H1 (cell line): ENCODE results near the gene HIPK3. TPM values are rescaled to one million over a fixed set of nuclear protein-coding genes. Genes with fewer than 3 reads are reported as not detected.
A peak's percentile ranks its signal among the peaks of the same experiment; 100 is the strongest.

Experiments
- CTCF ChIA-PET: fragments of 300-600 bp; sonication (Branson Sonifier 250); formaldehyde crosslinking; loops from one replicate; lab custom pipeline; 2021; ENCODE audit not compliant: partially characterized antibody; lab: Charles Lee
- POLR2A ChIA-PET: fragments of 300-600 bp; sonication (Branson Sonifier 250); formaldehyde crosslinking; loops from one replicate; lab custom pipeline; 2021; ENCODE audit warnings: inconsistent platforms; ENCODE audit not compliant: partially characterized antibody; lab: Charles Lee
- DNase-seq, 2 experiments: peaks; one replicate each; pipeline versions ENCODE4 v3.0.0 to v3.0.0-alpha.2; 2010 to 2022; ENCODE audit warnings: low spot score in 2 of 2, low read depth in 1 of 2, mixed read lengths in 1 of 2
- FAIRE-seq: peaks from 2 replicates; lab custom pipeline; 2011; peaks lifted over from hg19 to GRCh38; lab: Jason Lieb, UNC
- H2AFZ ChIP-seq: 2 replicates; pipeline ENCODE4 v1.8.1; 2012; ENCODE audit warnings: low read length, inconsistent platforms
- H2AK5ac ChIP-seq: 2 replicates; pipeline ENCODE4 v1.6.1; 2013; ENCODE audit warnings: low read depth, low read length
- H2BK120ac ChIP-seq: replicated peaks from 2 replicates; pipeline ENCODE3; 2013; ENCODE audit warnings: low read depth, low read length, inconsistent platforms
- H2BK12ac ChIP-seq: 2 replicates; pipeline ENCODE4 v1.6.1; 2013; ENCODE audit warnings: low read depth, low read length
- H2BK15ac ChIP-seq: 2 replicates; pipeline ENCODE4 v1.6.1; 2013; ENCODE audit warnings: low read length
- H2BK20ac ChIP-seq: 2 replicates; pipeline ENCODE4 v1.6.1; 2013; ENCODE audit warnings: low read length
- H2BK5ac ChIP-seq: 2 replicates; pipeline ENCODE4 v1.6.1; 2013; ENCODE audit warnings: low read depth, low read length
- H3K14ac ChIP-seq: 2 replicates; pipeline ENCODE4 v1.6.1; 2013; ENCODE audit warnings: inconsistent platforms; ENCODE audit not compliant: insufficient read length
- H3K18ac ChIP-seq: 2 replicates; pipeline ENCODE4 v1.6.1; 2013; ENCODE audit warnings: low read length; ENCODE audit errors: extremely low read depth
- H3K23ac ChIP-seq: 2 replicates; pipeline ENCODE4 v1.6.1; 2013; ENCODE audit warnings: inconsistent platforms; ENCODE audit not compliant: insufficient read length
- H3K23me2 ChIP-seq: 2 replicates; pipeline ENCODE4 v1.6.1; 2013; ENCODE audit warnings: low read depth, low read length
- H3K27ac ChIP-seq: 2 replicates; pipeline ENCODE4 v1.6.1; 2011; ENCODE audit warnings: low read depth, low read length, inconsistent platforms
- H3K27me3 ChIP-seq, 4 experiments: replicated peaks in 1 of 4; 1 replicate in 1 of 4; 2 replicates in 3 of 4; pipeline versions ENCODE4 v1.6.1 to v1.8.1; 2011 to 2013; ENCODE audit warnings: low read length in 3 of 4, mild to moderate bottlenecking in 3 of 4, inconsistent platforms in 2 of 4, mixed read lengths in 2 of 4, moderate library complexity in 1 of 4; ENCODE audit not compliant: control insufficient read depth in 3 of 4, insufficient read depth in 3 of 4; ENCODE audit errors: extremely low read depth in 1 of 4
- H3K36me3 ChIP-seq, 4 experiments: 2 replicates each; pipeline versions ENCODE4 v1.6.1 to v1.8.1; 2011 to 2013; ENCODE audit warnings: mild to moderate bottlenecking in 4 of 4, low read length in 3 of 4, moderate library complexity in 2 of 4, control low read depth in 1 of 4, inconsistent platforms in 1 of 4; ENCODE audit not compliant: insufficient read depth in 4 of 4, control insufficient read depth in 2 of 4
- H3K4ac ChIP-seq: replicated peaks from 2 replicates; pipeline ENCODE3; 2013; ENCODE audit warnings: low read length, low read depth, mixed read lengths, inconsistent platforms; ENCODE audit not compliant: insufficient read length
- H3K4me1 ChIP-seq, 4 experiments: replicated peaks in 1 of 4; 1 replicate in 1 of 4; 2 replicates in 3 of 4; pipeline versions ENCODE4 v1.6.1 to v1.8.1; 2011 to 2013; ENCODE audit warnings: low read length in 3 of 4, inconsistent platforms in 2 of 4, mixed read lengths in 1 of 4; ENCODE audit not compliant: insufficient read depth in 4 of 4, control insufficient read depth in 3 of 4
- H3K4me2 ChIP-seq, 2 experiments: 2 replicates each; pipeline versions ENCODE4 v1.6.1 to v1.8.1; 2011 to 2013; ENCODE audit warnings: low read depth in 2 of 2, low read length in 2 of 2, control low read depth in 1 of 2, inconsistent platforms in 1 of 2, mild to moderate bottlenecking in 1 of 2; ENCODE audit not compliant: insufficient read depth in 1 of 2
- H3K4me3 ChIP-seq, 4 experiments: fragments of 200-600, 300-600 bp in 1 of 4; sonication (generic), shearing (Covaris generic), sonication (Bioruptor Twin) in 1 of 4; 2 replicates each; pipeline versions ENCODE4 v1.5.1 to v1.8.1; 2011 to 2016; ENCODE audit warnings: low read length in 4 of 4, low read depth in 3 of 4, control low read depth in 2 of 4, inconsistent platforms in 2 of 4, mild to moderate bottlenecking in 2 of 4, mixed read lengths in 1 of 4, moderate library complexity in 1 of 4; ENCODE audit not compliant: insufficient read depth in 2 of 4; ENCODE audit errors: extremely low read depth in 1 of 4
- H3K56ac ChIP-seq: replicated peaks from 2 replicates; pipeline ENCODE3; 2013; ENCODE audit warnings: low read depth, mild to moderate bottlenecking, mixed read lengths, low read length, inconsistent platforms; ENCODE audit not compliant: insufficient read length
- H3K79me1 ChIP-seq: 2 replicates; pipeline ENCODE4 v1.6.1; 2013; ENCODE audit warnings: low read depth, low read length, control low read depth
- H3K79me2 ChIP-seq, 2 experiments: 2 replicates each; pipeline versions ENCODE4 v1.6.1 to v1.8.1; 2012 to 2013; ENCODE audit warnings: low read length in 2 of 2, mild to moderate bottlenecking in 2 of 2, inconsistent platforms in 1 of 2; ENCODE audit not compliant: insufficient read depth in 2 of 2, control insufficient read depth in 1 of 2
- H3K9ac ChIP-seq, 4 experiments: replicated peaks in 1 of 4; 1 replicate in 1 of 4; 2 replicates in 3 of 4; pipeline versions ENCODE4 v1.6.1 to v1.8.1; 2011 to 2013; ENCODE audit warnings: low read depth in 3 of 4, low read length in 3 of 4, control low read depth in 2 of 4, mild to moderate bottlenecking in 2 of 4, moderate library complexity in 2 of 4, inconsistent platforms in 1 of 4; ENCODE audit errors: extremely low read depth in 1 of 4
- H3K9me3 ChIP-seq, 2 experiments: 2 replicates each; pipeline versions ENCODE4 v1.6.1 to v1.8.1; 2012 to 2013; ENCODE audit warnings: mild to moderate bottlenecking in 2 of 2, moderate library complexity in 2 of 2, control low read depth in 1 of 2, inconsistent platforms in 1 of 2, low read depth in 1 of 2, low read length in 1 of 2, mixed read lengths in 1 of 2; ENCODE audit not compliant: insufficient read depth in 2 of 2
- H4K20me1 ChIP-seq, 2 experiments: replicated peaks in 1 of 2; 2 replicates each; pipeline versions ENCODE3 to v1.8.1; 2011 to 2013; ENCODE audit warnings: inconsistent platforms in 2 of 2, low read length in 2 of 2, mild to moderate bottlenecking in 1 of 2; ENCODE audit not compliant: insufficient read depth in 2 of 2, control insufficient read depth in 1 of 2
- H4K5ac ChIP-seq: 2 replicates; pipeline ENCODE4 v1.6.1; 2013; ENCODE audit warnings: low read length, low read depth, mixed read lengths, inconsistent platforms; ENCODE audit not compliant: insufficient read length
- H4K8ac ChIP-seq: 2 replicates; pipeline ENCODE4 v1.8.0; 2013; ENCODE audit warnings: mild to moderate bottlenecking, moderate library complexity, low read length, inconsistent platforms; ENCODE audit not compliant: insufficient read depth; ENCODE audit errors: extremely low read depth
- H4K91ac ChIP-seq: replicated peaks from 2 replicates; pipeline ENCODE3; 2013; ENCODE audit warnings: low read length, mixed read lengths, inconsistent platforms; ENCODE audit not compliant: insufficient read length
- CEBPB ChIP-seq: IDR thresholded peaks from 2 replicates; pipeline ENCODE4 v1.6.1; 2012; ENCODE audit warnings: low read depth, low read length
- EZH2 ChIP-seq: fragments of 200-600 bp; sonication (generic); IDR thresholded peaks from 2 replicates; pipeline ENCODE4 v1.7.1; 2012; ENCODE audit warnings: low read depth, mild to moderate bottlenecking, moderate library complexity, low read length, inconsistent platforms; ENCODE audit not compliant: severe bottlenecking
- FOSL1 ChIP-seq: IDR thresholded peaks from 2 replicates; pipeline ENCODE4 v1.6.1; 2011; ENCODE audit warnings: mild to moderate bottlenecking, low read depth, low read length, moderate library complexity; ENCODE audit not compliant: insufficient read depth
- GTF2F1 ChIP-seq: IDR thresholded peaks from 2 replicates; pipeline ENCODE4 v1.6.1; 2012; ENCODE audit warnings: low read depth, low read length, improper control_type of control experiment, borderline replicate concordance
- JUND ChIP-seq: IDR thresholded peaks from 2 replicates; pipeline ENCODE4 v1.6.1; 2011; ENCODE audit warnings: mild to moderate bottlenecking, improper control_type of control experiment, low read length
- KDM1A ChIP-seq: fragments of 200-600, 300-600 bp; sonication (generic); IDR thresholded peaks from 2 replicates; pipeline ENCODE4 v1.7.1; 2016; ENCODE audit warnings: mild to moderate bottlenecking, low read length, borderline replicate concordance
- RXRA ChIP-seq: IDR thresholded peaks from 2 replicates; pipeline ENCODE4 v1.6.1; 2011; ENCODE audit warnings: low read depth, mild to moderate bottlenecking, low read length, moderate library complexity; ENCODE audit not compliant: insufficient read depth
- SP4 ChIP-seq: IDR thresholded peaks from 2 replicates; pipeline ENCODE4 v1.6.1; 2012; ENCODE audit warnings: low read length, inconsistent platforms
- SUZ12 ChIP-seq: fragments of 200-600 bp; sonication (generic); IDR thresholded peaks from 2 replicates; pipeline ENCODE4 v1.6.1; 2012; ENCODE audit warnings: mild to moderate bottlenecking, inconsistent platforms, low read length, moderate library complexity, mixed read lengths
- TBP ChIP-seq: IDR thresholded peaks from 2 replicates; pipeline ENCODE4 v1.6.1; 2011; ENCODE audit warnings: low read depth, low read length, improper control_type of control experiment
- WGBS, 2 experiments: shearing (Covaris generic) in 1 of 2; methylation state at CpG; one replicate each; pipeline versions ENCODE4 v1.1.6 to v1.1.7; 2013 to 2015; ENCODE audit warnings: low lambda C conversion rate in 2 of 2, mixed read lengths in 2 of 2, inconsistent platforms in 1 of 2, low coverage in 1 of 2, missing lambda C conversion rate in 1 of 2; ENCODE audit not compliant: insufficient replicate concordance in 2 of 2, insufficient coverage in 1 of 2, insufficient read length in 1 of 2; ENCODE audit errors: extremely low coverage in 1 of 2, missing lambda C conversion rate in 1 of 2; 5-methylcytosine and 5-hydroxymethylcytosine counted together
- polyA plus RNA-seq, 7 experiments: library from polyadenylated mRNA; depleted of rRNA in 3 of 7; stranded (reverse) in 5 of 7; unstranded in 2 of 7; fragments of >200 nt in 5 of 7; fragments of 200-250 nt in 2 of 7; gene quantifications; 1 replicate in 5 of 7; 2 replicates in 1 of 7; 4 replicates in 1 of 7; pipeline versions ENCODE4 v1.2.1 to v1.2.3, GENCODE V29; 2011 to 2013; ENCODE audit warnings: missing spikeins in 2 of 7, mixed read lengths in 2 of 7
- total RNA-seq: library from RNA; stranded (reverse); fragmentation: NEBNext Ultra II Directional; extraction: Animal tissue kit (Norgen Biotek cat#: 25700); gene quantifications from 2 replicates; pipeline ENCODE4 v1.2.1, GENCODE V29; 2021
- TF ChIP-seq, protein P1 (sequence below): IDR thresholded peaks from 2 replicates; pipeline ENCODE4 v1.6.1; 2012; ENCODE audit warnings: inconsistent platforms
- TF ChIP-seq, protein P2 (sequence below): IDR thresholded peaks from 2 replicates; pipeline ENCODE4 v1.6.1; 2011; ENCODE audit warnings: low read length, improper control_type of control experiment

The HIPK3 gene
- total and polyA plus RNA-seq, 2 of the 8 experiments (the other 6 are each of a cell fraction or from before 2014, with no cell fraction given) = 5.0 to 22.3 TPM

DNA sequence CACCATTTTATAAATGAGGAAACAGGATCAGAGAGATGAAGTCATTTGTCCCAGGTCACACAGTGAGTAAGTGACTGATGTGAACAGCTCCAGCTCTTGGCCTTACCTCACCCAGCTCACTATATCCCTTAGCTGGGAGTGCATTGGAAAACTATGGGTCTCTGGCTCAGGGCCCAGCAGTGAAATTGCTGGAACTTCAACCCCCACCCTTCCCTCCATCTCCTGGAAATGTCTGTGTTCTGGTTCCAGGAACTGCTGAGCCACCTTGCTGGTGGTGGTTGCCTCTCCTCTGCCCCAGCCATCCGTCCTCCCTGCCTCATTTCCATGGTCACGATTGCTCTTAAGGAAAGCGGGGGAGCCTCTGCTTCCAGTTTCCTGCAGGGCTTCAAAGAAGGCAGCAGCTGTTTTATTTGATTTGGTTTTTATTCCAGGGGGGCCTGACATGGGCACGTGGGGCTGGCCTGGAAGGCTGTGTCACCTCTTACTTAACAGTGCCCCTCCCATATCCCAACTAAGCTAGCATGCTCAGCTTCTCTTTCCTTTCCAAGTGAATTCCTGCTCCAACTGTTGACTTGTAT lies 49.7 kb upstream of the HIPK3 start:
- Histone ChIP-seq H2BK20ac (no peak overlapping the region), H3K9ac (no peak overlapping the region), H3K4ac (no peak overlapping the region), H3K14ac (no peak overlapping the region), H2BK12ac (no peak overlapping the region), H3K79me2 (no peaks in the 10 kb centered on the region), H3K18ac (no peak overlapping the region), H4K20me1 (no peaks in the 10 kb centered on the region), H3K23ac (no peak overlapping the region), H3K27me3 (no peaks in the 10 kb centered on the region; a peak in 1 of 7 replicates), H3K23me2 (no peaks in the 10 kb centered on the region), H3K4me3 (no peak overlapping the region), H3K79me1 (no peaks in the 10 kb centered on the region), H4K91ac (no peak overlapping the region), H4K8ac (no peak overlapping the region), H3K36me3 (no peaks in the 10 kb centered on the region), H2AK5ac (no peak overlapping the region), H4K5ac (no peak overlapping the region), H2BK120ac (peak overlapping the region; percentile 41), H3K4me2 (no peak overlapping the region), H3K9me3 (no peaks in the 10 kb centered on the region), H3K27ac (no peak overlapping the region), H2BK5ac (no peak overlapping the region), H2AFZ (peak overlapping the region; percentile 27; the same call in 1 of the 2 replicates), H3K56ac (no peak overlapping the region), H2BK15ac (no peak overlapping the region), H3K4me1 (no peaks in the 10 kb centered on the region)
- FAIRE-seq (no peak), DNase-seq (no peak)
- POLR2A ChIA-PET = interaction anchor here (1.3 kb wide), 1 partner anchor 9 kb away, joined by 3 read pairs; no protein-coding TSS in a partner anchor
- CTCF ChIA-PET = interaction anchor here (0.8 to 2.0 kb wide), 7 partner anchors 13 to 480 kb away, joined by 3 to 6 read pairs (median 3); no protein-coding TSS in a partner anchor
- WGBS, 2 experiments = 52% methylated on average over 4 of the region's 4 CpGs; no CpG with 5 or more reads in 1 of the 2 experiments
- TF ChIP-seq SUZ12 (no peak), SP4 (no peak), JUND (no peak), EZH2 (no peak), TBP (no peak), RXRA (no peak), GTF2F1 (no peak), CEBPB (no peak), FOSL1 (no peak), KDM1A (no peak)
- TF ChIP-seq, protein P1, sequence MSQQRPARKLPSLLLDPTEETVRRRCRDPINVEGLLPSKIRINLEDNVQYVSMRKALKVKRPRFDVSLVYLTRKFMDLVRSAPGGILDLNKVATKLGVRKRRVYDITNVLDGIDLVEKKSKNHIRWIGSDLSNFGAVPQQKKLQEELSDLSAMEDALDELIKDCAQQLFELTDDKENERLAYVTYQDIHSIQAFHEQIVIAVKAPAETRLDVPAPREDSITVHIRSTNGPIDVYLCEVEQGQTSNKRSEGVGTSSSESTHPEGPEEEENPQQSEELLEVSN = no peak
- TF ChIP-seq, protein P2, sequence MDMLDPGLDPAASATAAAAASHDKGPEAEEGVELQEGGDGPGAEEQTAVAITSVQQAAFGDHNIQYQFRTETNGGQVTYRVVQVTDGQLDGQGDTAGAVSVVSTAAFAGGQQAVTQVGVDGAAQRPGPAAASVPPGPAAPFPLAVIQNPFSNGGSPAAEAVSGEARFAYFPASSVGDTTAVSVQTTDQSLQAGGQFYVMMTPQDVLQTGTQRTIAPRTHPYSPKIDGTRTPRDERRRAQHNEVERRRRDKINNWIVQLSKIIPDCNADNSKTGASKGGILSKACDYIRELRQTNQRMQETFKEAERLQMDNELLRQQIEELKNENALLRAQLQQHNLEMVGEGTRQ = no peak
